Naive thymus-derived CD8-positive, alpha-beta T cell (primary cell): ENCODE data around the gene PIGH. TPM values are rescaled to one million over a fixed set of nuclear protein-coding genes. Genes with fewer than 3 reads are reported as not detected.

Experiments
- ATAC-seq, 2 donors: fragments of 150-1000 bp; cut with Tn5 transposase in 1 of 2; sonication (Bioruptor Pico), chemical (Tn5 transposase) in 1 of 2; 1 replicate in 1 of 2; 2 replicates in 1 of 2; pipeline ENCODE4 v1.10.0; 2021; ENCODE audit warnings: mild to moderate bottlenecking in 2 of 2, moderate library complexity in 2 of 2
- POLR2A ChIA-PET: fragments of 350-600 bp; sonication (Branson Sonifier 250); formaldehyde crosslinking; loops from one replicate; lab custom pipeline; 2021; ENCODE audit warnings: antibody characterized with exemption; lab: Charles Lee
- DNase-seq, 10 donors: peaks; one replicate each; pipeline versions ENCODE4 v3.0.0 to v3.0.0-alpha.2; 2020 to 2022
- H3K27ac Mint-ChIP-seq, 10 donors: one replicate each; pipeline ENCODE4 v1.8.0; 2020 to 2022; ENCODE audit warnings: mild to moderate bottlenecking in 10 of 10, mixed read lengths in 10 of 10, moderate library complexity in 4 of 10, inconsistent platforms in 1 of 10
- H3K27me3 Mint-ChIP-seq, 5 donors: one replicate each; pipeline ENCODE4 v1.8.0; 2021 to 2022; ENCODE audit warnings: mixed read lengths in 5 of 5
- H3K36me3 Mint-ChIP-seq, 3 donors: one replicate each; pipeline ENCODE4 v1.8.0; 2020 to 2022; ENCODE audit warnings: mixed read lengths in 3 of 3, mild to moderate bottlenecking in 2 of 3, inconsistent platforms in 1 of 3
- H3K4me1 Mint-ChIP-seq, 4 donors: one replicate each; pipeline ENCODE4 v1.8.0; 2021 to 2022; ENCODE audit warnings: mixed read lengths in 4 of 4
- H3K4me3 Mint-ChIP-seq, 10 donors: one replicate each; pipeline ENCODE4 v1.8.0; 2020 to 2022; ENCODE audit warnings: mild to moderate bottlenecking in 10 of 10, mixed read lengths in 10 of 10, moderate library complexity in 6 of 10, inconsistent platforms in 1 of 10
- H3K9me3 Mint-ChIP-seq, 9 donors: one replicate each; pipeline ENCODE4 v1.8.0; 2020 to 2022; ENCODE audit warnings: mixed read lengths in 9 of 9, mild to moderate bottlenecking in 3 of 9, inconsistent platforms in 1 of 9, moderate library complexity in 1 of 9
- polyA plus RNA-seq, 3 donors: library from polyadenylated mRNA; unstranded; fragments of 300-500 nt; fragmentation: Illumina TruSeq; gene quantifications; one replicate each; pipeline ENCODE4 v1.2.3, GENCODE V29; 2021
- total RNA-seq, 8 experiments: library from RNA in 2 of 8; stranded (reverse) in 2 of 8; gene quantifications; one replicate each; pipeline ENCODE4 v1.2.3 and lab custom pipeline; 2021 to 2026

The PIGH gene
- total RNA-seq (10 to 100 TPM; 32.1 to 37.5 TPM), polyA plus RNA-seq (10 to 100 TPM; 24.6 to 44.5 (median 35.3) TPM), total RNA-seq (lab: John Stamatoyannopoulos, UW) (28.0 to 44.8 (median 37.9) reads per million in 6 experiments)

GRCh38 chr14:67599698-67600561 is at the start of gene PIGH:
TSS of gene PIGH (minus strand) at chr14:67600268. CDS start at chr14:67600203, 65 bp downstream.
- peaks cover 0 to 5% (median 0%) of the 10 kb centered on the region in 3 donors for H3K36me3 Mint-ChIP-seq
- H3K27me3 Mint-ChIP-seq = no peaks in the 10 kb centered on the region
- H3K9me3 Mint-ChIP-seq = no peaks in the 10 kb centered on the region
- peak within 1 kb of the TSS; percentile 88 to 99 (median 97) for H3K4me3 Mint-ChIP-seq
- POLR2A ChIA-PET = interaction anchor here (0.8 to 3.6 kb wide), 16 partner anchors 11 to 1798 kb away, joined by 3 to 27 read pairs (median 4); partner anchors contain the start of genes ARG2, ATP6V1D, EIF2S1 and ERH
- DNase-seq = peak; percentile 92 to 96 (median 94)
- peak; percentile 94 to 96 for ATAC-seq
- peak within 1 kb of the TSS; percentile 91 to 99 (median 98) for H3K27ac Mint-ChIP-seq
- peaks cover 24 to 62% (median 47%) of the 10 kb centered on the region in 4 donors for H3K4me1 Mint-ChIP-seq

- H3K27me3 Mint-ChIP-seq = no peaks in the 10 kb centered on the region
Measured at GRCh38 chr14:67646131-67646530, 46.1 kb upstream of the PIGH start.

GRCh38 chr14:67645414-67645813 is 45.3 kb upstream of the PIGH start:
- no peak for ATAC-seq
- Mint-ChIP-seq H3K4me1 (peaks cover 0 to 3% (median 0%) of the 10 kb centered on the region in 4 donors), H3K36me3 (peaks cover 0 to 44% (median 3%) of the 10 kb centered on the region in 3 donors), H3K4me3 (no peak overlapping the region), H3K27me3 (no peaks in the 10 kb centered on the region), H3K9me3 (no peaks in the 10 kb centered on the region), H3K27ac (peak overlapping the region in 2 of 10 donors; percentile 28 to 63)
- POLR2A ChIA-PET = no interaction called here
- DNase-seq = no peak

More at GRCh38 chr14:67646131-67646530, 46.1 kb upstream of the PIGH start:
- peak overlapping the region in 1 of 10 donors; percentile 32 for H3K27ac Mint-ChIP-seq
- no peak overlapping the region for H3K4me3 Mint-ChIP-seq
- POLR2A ChIA-PET = no interaction called here
- no peaks in the 10 kb centered on the region for H3K9me3 Mint-ChIP-seq
- H3K4me1 Mint-ChIP-seq = peaks cover 0 to 3% (median 0%) of the 10 kb centered on the region in 4 donors
- DNase-seq = no peak
- H3K36me3 Mint-ChIP-seq = peaks cover 0 to 51% (median 10%) of the 10 kb centered on the region in 3 donors
- no peak for ATAC-seq

GRCh38 chr14:67644428-67644827 is 44.4 kb upstream of the PIGH start:
- no peak for ATAC-seq
- no peaks in the 10 kb centered on the region for H3K27me3 Mint-ChIP-seq

GRCh38 chr14:67643713-67644112 is 43.6 kb upstream of the PIGH start:
- H3K9me3 Mint-ChIP-seq = no peaks in the 10 kb centered on the region
- H3K4me1 Mint-ChIP-seq = peaks cover 0 to 3% (median 0%) of the 10 kb centered on the region in 4 donors
- POLR2A ChIA-PET = interaction anchor here (0.7 kb wide), 1 partner anchor 64 kb away, joined by 6 read pairs; no protein-coding TSS in a partner anchor
- no peaks in the 10 kb centered on the region for H3K27me3 Mint-ChIP-seq
- DNase-seq (no peak), ATAC-seq (no peak)
- no peak overlapping the region for H3K4me3 Mint-ChIP-seq
- H3K27ac Mint-ChIP-seq = peak overlapping the region in 6 of 10 donors; percentile 21 to 76 (median 53)
- H3K36me3 Mint-ChIP-seq = peaks cover 0 to 27% (median 0%) of the 10 kb centered on the region in 3 donors

More at GRCh38 chr14:67644428-67644827, 44.4 kb upstream of the PIGH start:
- H3K9me3 Mint-ChIP-seq = no peaks in the 10 kb centered on the region
- H3K27ac Mint-ChIP-seq = peak overlapping the region in 4 of 10 donors; percentile 27 to 70 (median 34)
- DNase-seq = no peak
- peaks cover 0 to 3% (median 0%) of the 10 kb centered on the region in 4 donors for H3K4me1 Mint-ChIP-seq
- POLR2A ChIA-PET = no interaction called here
- H3K4me3 Mint-ChIP-seq = no peak overlapping the region
- H3K36me3 Mint-ChIP-seq = peaks cover 0 to 34% (median 0%) of the 10 kb centered on the region in 3 donors

- Mint-ChIP-seq H3K4me1 (peaks cover 0 to 3% (median 0%) of the 10 kb centered on the region in 4 donors), H3K4me3 (no peak overlapping the region), H3K27ac (peak overlapping the region in 4 of 10 donors; percentile 41 to 86 (median 72)), H3K27me3 (no peaks in the 10 kb centered on the region), H3K36me3 (peaks cover 0 to 19% (median 0%) of the 10 kb centered on the region in 3 donors), H3K9me3 (no peaks in the 10 kb centered on the region)
- POLR2A ChIA-PET = interaction anchor here (0.7 kb wide), 1 partner anchor 38 kb away, joined by 6 read pairs; no protein-coding TSS in a partner anchor
- ATAC-seq (no peak), DNase-seq (no peak)
Measured at GRCh38 chr14:67641902-67642749, 42.1 kb upstream of the PIGH start.

- no peaks in the 10 kb centered on the region for H3K27me3 Mint-ChIP-seq
- no peak overlapping the region for H3K27ac Mint-ChIP-seq
- no peak for DNase-seq
- H3K4me3 Mint-ChIP-seq = no peak overlapping the region
- H3K36me3 Mint-ChIP-seq = peaks cover 0 to 13% (median 0%) of the 10 kb centered on the region in 3 donors
- peaks cover 0 to 3% (median 0%) of the 10 kb centered on the region in 4 donors for H3K4me1 Mint-ChIP-seq
- no peaks in the 10 kb centered on the region for H3K9me3 Mint-ChIP-seq
- POLR2A ChIA-PET = no interaction called here
- no peak for ATAC-seq
Measured at GRCh38 chr14:67641480-67641879, 41.4 kb upstream of the PIGH start.

- ATAC-seq (no peak), DNase-seq (no peak)
- POLR2A ChIA-PET = no interaction called here
- H3K9me3 Mint-ChIP-seq = no peaks in the 10 kb centered on the region
- no peak overlapping the region for H3K4me3 Mint-ChIP-seq
- H3K27ac Mint-ChIP-seq = peak overlapping the region in 1 of 10 donors; percentile 62
- no peaks in the 10 kb centered on the region for H3K27me3 Mint-ChIP-seq
- no peaks in the 10 kb centered on the region for H3K36me3 Mint-ChIP-seq
- H3K4me1 Mint-ChIP-seq = peaks cover 0 to 3% (median 0%) of the 10 kb centered on the region in 4 donors
Measured at GRCh38 chr14:67638642-67639041, 38.6 kb upstream of the PIGH start.

GRCh38 chr14:67636361-67636919 is 36.4 kb upstream of the PIGH start:
- Mint-ChIP-seq H3K36me3 (peaks cover 0 to 6% (median 1%) of the 10 kb centered on the region in 3 donors), H3K27ac (no peak overlapping the region), H3K9me3 (no peaks in the 10 kb centered on the region), H3K27me3 (no peaks in the 10 kb centered on the region), H3K4me1 (no peaks in the 10 kb centered on the region), H3K4me3 (no peak overlapping the region)
- POLR2A ChIA-PET = no interaction called here
- ATAC-seq = no peak
- DNase-seq = no peak

- DNase-seq (no peak), ATAC-seq (no peak)
- POLR2A ChIA-PET = no interaction called here
- Mint-ChIP-seq H3K36me3 (peaks cover 0 to 6% (median 1%) of the 10 kb centered on the region in 3 donors), H3K27ac (no peak overlapping the region), H3K4me3 (no peak overlapping the region), H3K4me1 (no peaks in the 10 kb centered on the region), H3K9me3 (no peaks in the 10 kb centered on the region), H3K27me3 (peaks cover 0 to 2% (median 0%) of the 10 kb centered on the region in 5 donors)
Measured at GRCh38 chr14:67633451-67634147, 33.5 kb upstream of the PIGH start.

GRCh38 chr14:67630938-67631337 is 30.9 kb upstream of the PIGH start:
- Mint-ChIP-seq H3K9me3 (no peaks in the 10 kb centered on the region), H3K4me1 (no peaks in the 10 kb centered on the region), H3K4me3 (no peak overlapping the region), H3K27me3 (peaks cover 0 to 2% (median 0%) of the 10 kb centered on the region in 5 donors), H3K36me3 (peaks cover 0 to 6% (median 1%) of the 10 kb centered on the region in 3 donors), H3K27ac (no peak overlapping the region)
- POLR2A ChIA-PET = interaction anchor here (0.6 kb wide), 1 partner anchor 9 kb away, joined by 9 read pairs; no protein-coding TSS in a partner anchor
- no peak for ATAC-seq
- no peak for DNase-seq
